GM12874 (cell line): ENCODE results near the gene NDUFA13.

Source experiments
- TF ChIP-seq, protein P1 (sequence below): IDR thresholded peaks from 2 replicates; pipeline ENCODE4 v1.5.1; 2011; ENCODE audit warnings: low read depth, mild to moderate bottlenecking, control low read depth, low read length, moderate library complexity; ENCODE audit not compliant: insufficient read depth

NDUFA13 gene

DNA sequence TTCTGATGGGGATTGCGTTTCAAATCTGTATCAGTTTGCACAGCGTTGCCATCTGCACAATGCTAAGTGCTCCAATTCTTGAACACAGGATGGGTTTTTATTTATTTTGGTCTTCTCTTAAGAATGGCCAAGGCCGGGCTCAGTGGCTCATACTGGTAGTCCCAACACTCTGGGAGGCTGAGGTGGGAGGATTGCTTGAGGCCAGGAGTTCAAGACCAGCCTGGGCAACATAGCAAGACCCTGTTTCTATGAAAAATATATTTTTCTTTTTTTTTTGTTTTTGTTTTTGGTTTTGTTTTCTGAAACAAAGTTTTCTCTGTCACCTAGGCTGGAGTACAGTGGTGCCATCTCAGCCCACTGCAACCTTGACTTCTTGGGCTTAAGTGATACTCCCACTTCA lies 7.2 kb downstream of the NDUFA13 start:
- TF ChIP-seq, protein P1, sequence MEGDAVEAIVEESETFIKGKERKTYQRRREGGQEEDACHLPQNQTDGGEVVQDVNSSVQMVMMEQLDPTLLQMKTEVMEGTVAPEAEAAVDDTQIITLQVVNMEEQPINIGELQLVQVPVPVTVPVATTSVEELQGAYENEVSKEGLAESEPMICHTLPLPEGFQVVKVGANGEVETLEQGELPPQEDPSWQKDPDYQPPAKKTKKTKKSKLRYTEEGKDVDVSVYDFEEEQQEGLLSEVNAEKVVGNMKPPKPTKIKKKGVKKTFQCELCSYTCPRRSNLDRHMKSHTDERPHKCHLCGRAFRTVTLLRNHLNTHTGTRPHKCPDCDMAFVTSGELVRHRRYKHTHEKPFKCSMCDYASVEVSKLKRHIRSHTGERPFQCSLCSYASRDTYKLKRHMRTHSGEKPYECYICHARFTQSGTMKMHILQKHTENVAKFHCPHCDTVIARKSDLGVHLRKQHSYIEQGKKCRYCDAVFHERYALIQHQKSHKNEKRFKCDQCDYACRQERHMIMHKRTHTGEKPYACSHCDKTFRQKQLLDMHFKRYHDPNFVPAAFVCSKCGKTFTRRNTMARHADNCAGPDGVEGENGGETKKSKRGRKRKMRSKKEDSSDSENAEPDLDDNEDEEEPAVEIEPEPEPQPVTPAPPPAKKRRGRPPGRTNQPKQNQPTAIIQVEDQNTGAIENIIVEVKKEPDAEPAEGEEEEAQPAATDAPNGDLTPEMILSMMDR = no peak

DNA sequence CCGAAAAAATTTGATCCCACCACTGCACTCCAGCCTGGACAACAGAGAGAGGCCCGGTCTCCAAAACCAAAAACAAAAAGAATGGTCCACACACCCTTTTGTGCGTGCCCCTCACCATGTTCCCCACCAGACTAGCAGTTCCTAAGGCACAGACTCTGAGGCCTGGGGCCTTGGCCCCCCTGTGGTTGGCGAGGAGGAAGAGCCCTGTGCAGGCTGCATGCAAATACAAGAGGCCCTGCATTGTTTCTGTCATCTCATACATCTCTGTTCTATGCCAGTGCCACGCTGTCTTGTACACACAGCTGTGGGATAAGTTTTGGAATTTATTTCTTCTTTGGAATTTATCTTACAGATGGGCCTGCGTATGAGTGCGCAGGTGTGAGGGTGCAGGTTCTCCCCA lies 8.0 kb downstream of the NDUFA13 start:
- TF ChIP-seq, protein P1 = no peak

DNA sequence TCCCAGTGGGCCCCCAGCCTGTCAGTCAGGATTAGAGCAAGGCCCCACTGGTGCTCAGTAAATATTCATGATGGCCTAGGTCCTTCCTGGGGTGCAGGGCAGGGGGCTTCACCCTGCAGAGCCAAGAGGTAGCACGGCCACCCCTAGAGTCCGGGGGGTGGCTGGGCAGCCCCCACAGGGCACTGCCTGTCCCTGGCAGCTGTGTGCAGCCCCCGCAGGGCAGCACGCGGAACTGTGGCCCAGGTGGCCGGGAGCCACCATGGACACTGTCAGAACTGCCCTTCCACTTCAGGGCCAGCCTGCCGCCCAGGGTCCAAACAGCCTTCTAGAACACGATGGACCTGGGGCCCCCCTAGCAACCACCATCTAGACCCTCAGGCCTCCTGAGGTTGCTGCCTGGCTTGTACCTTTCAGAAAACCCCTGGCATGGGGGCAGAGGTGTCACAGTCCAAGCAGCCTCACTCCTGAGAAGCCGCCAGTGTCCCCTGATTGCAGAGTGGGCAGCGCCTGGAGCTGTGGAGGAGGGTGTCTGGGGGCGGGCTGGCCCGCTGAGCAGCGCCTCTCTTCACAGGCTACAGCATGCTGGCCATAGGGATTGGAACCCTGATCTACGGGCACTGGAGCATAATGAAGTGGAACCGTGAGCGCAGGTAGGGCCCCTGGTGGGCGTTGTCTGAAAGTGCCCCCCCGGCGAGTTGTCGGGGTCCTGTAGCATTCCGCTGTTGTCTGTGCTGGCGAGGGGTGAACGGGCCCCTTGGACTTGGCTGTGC lies 9.8 kb downstream of the NDUFA13 start:
- TF ChIP-seq, protein P1 = 0 out of 2 replicates have a peak, but pooled peaks have one; percentile 1

DNA sequence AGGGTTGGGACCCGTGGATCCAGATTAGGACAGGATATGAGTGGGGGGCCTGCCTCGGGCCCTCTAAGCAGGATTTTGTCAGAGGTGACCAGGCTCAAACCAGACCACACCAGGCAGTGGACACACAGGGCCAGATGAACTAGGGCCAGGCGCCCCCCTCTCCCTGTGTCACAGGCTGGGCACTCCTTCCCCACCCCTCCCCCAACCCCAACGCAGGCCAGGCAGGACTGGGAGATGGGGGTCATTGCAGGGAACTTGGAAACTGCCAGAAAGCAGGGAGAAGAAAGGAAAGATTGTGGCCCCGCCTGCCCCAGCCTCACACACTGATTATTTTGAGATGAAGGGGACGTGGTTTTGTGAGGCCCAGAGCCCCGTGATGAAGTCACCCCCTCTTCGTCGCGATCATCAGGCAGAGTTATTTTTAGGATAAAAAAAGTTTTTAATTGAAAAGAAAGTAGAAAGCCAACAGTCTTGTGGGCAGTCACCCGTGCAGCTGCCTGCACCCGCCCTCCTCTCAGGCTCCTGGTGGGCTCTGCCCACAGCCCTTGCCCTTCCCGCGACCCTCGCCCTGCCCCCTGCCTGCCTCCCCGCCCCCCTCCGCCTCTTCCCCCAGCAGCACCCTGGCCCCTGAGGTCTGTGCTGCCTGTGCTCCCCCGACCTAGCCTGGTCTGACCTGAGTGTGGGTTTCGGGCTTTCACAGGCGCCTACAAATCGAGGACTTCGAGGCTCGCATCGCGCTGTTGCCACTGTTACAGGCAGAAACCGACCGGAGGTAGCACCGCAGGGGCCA lies 10.8 kb downstream of the NDUFA13 start:
- TF ChIP-seq, protein P1 = no peak

DNA sequence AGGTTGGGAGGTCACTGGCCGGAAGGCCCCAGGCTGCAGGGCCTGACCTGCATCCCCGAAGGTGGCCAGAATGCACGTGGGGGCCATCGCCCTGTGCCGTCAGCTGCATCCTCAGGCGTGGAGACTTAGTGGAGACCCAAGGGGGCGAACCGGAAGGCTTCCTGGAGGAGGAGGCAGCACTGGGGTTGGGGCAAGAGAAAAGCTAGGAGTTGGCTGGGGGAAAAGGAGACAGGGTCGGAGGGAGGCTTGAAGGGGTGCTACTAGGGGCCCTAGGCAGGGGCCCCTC lies 11.3 kb downstream of the NDUFA13 start:
- TF ChIP-seq, protein P1 = no peak

DNA sequence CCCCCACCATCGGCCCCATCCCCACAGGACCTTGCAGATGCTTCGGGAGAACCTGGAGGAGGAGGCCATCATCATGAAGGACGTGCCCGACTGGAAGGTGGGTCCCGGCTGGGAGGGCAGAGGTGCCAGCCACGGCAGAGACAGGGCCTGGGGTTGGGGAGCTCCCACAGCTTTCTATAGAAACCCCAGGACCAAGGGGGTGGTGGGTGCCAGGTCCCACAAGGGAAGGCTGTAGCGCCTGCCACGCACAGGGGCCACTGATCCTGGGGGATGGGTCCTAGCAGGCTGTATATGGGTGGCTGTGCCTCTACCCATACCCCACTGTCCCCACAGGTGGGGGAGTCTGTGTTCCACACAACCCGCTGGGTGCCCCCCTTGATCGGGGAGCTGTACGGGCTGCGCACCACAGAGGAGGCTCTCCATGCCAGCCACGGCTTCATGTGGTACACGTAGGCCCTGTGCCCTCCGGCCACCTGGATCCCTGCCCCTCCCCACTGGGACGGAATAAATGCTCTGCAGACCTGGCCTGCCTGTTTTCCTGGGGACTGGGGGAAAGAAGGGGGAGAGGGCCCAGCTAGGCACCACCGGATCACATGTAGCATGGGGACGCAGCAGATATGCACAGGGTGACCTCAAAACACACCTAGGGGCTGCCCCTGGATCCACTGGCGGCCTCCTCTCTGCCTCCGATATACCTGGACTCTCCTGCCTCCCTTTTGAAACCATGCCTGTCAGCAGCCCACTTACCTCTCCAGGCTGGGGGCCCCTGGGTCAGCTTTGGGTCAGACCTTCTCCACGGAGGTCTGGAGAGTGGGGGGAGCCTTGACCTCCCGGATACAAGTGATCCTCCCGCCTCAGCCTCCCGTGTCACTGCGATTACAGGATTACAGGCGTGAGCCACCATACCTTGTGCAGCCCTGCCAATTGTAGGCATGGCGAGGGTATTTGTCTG lies 11.9 kb downstream of the NDUFA13 start:
- TF ChIP-seq, protein P1 = no peak
